Astrocyte (in vitro differentiated cells and primary cell): Measurements from ENCODE around the gene FAM219B. TPM values are rescaled to one million over a fixed set of nuclear protein-coding genes. Genes with fewer than 3 reads are reported as not detected.

ENCODE experiments used
- DNase-seq: peaks from one replicate; pipeline ENCODE4 v3.0.0-alpha.2; 2010; ENCODE audit warnings: low read depth
- FAIRE-seq: peaks from 2 replicates; lab custom pipeline; 2011; peaks lifted over from hg19 to GRCh38; lab: Jason Lieb, UNC
- H2AFZ ChIP-seq: 2 replicates; pipeline ENCODE4 v1.6.0; 2012; ENCODE audit warnings: low read depth, low read length, inconsistent platforms
- H3K27ac ChIP-seq: 2 replicates; pipeline ENCODE4 v1.5.1; 2011; ENCODE audit warnings: low read depth, low read length, inconsistent platforms
- H3K27me3 ChIP-seq: 2 replicates; pipeline ENCODE4 v1.6.0; 2011; ENCODE audit warnings: low read length, inconsistent platforms; ENCODE audit not compliant: insufficient read depth
- H3K36me3 ChIP-seq: 2 replicates; pipeline ENCODE4 v1.5.1; 2011; ENCODE audit warnings: low read length, inconsistent platforms; ENCODE audit not compliant: insufficient read depth
- H3K4me1 ChIP-seq: 2 replicates; pipeline ENCODE4 v1.5.1; 2011; ENCODE audit warnings: low read length, inconsistent platforms; ENCODE audit not compliant: insufficient read depth
- H3K4me2 ChIP-seq: 2 replicates; pipeline ENCODE4 v1.6.0; 2012; ENCODE audit warnings: low read length, inconsistent platforms
- H3K4me3 ChIP-seq: 2 replicates; pipeline ENCODE4 v1.5.1; 2011; ENCODE audit warnings: low read depth, mild to moderate bottlenecking, low read length, inconsistent platforms; ENCODE audit not compliant: insufficient read depth
- H3K79me2 ChIP-seq: 2 replicates; pipeline ENCODE4 v1.6.0; 2012; ENCODE audit warnings: mild to moderate bottlenecking, low read length, inconsistent platforms; ENCODE audit not compliant: insufficient read depth
- H3K9ac ChIP-seq: 2 replicates; pipeline ENCODE4 v1.6.0; 2012; ENCODE audit warnings: mild to moderate bottlenecking, low read length, inconsistent platforms
- H3K9me3 ChIP-seq: 2 replicates; pipeline ENCODE4 v1.5.1; 2012; ENCODE audit warnings: low read depth, mild to moderate bottlenecking, low read length, inconsistent platforms; ENCODE audit not compliant: insufficient read depth
- H4K20me1 ChIP-seq: 2 replicates; pipeline ENCODE4 v1.6.0; 2012; ENCODE audit warnings: low read length, inconsistent platforms; ENCODE audit not compliant: insufficient read depth
- H3K27ac Mint-ChIP-seq: one replicate; pipeline ENCODE4 v1.8.0; 2021; ENCODE audit warnings: mild to moderate bottlenecking, mixed read lengths; ENCODE audit not compliant: unreplicated experiment
- H3K27me3 Mint-ChIP-seq: one replicate; pipeline ENCODE4 v1.8.0; 2021; ENCODE audit warnings: low read depth, mixed read lengths; ENCODE audit not compliant: unreplicated experiment
- H3K36me3 Mint-ChIP-seq: one replicate; pipeline ENCODE4 v1.8.0; 2021; ENCODE audit warnings: low read depth, mixed read lengths; ENCODE audit not compliant: unreplicated experiment
- H3K4me1 Mint-ChIP-seq: one replicate; pipeline ENCODE4 v1.8.0; 2021; ENCODE audit warnings: low read depth, mixed read lengths; ENCODE audit not compliant: unreplicated experiment
- H3K4me3 Mint-ChIP-seq: one replicate; pipeline ENCODE4 v1.8.0; 2021; ENCODE audit warnings: mild to moderate bottlenecking, moderate library complexity, mixed read lengths; ENCODE audit not compliant: unreplicated experiment
- H3K9me3 Mint-ChIP-seq: one replicate; pipeline ENCODE4 v1.8.0; 2021; ENCODE audit warnings: mild to moderate bottlenecking, mixed read lengths; ENCODE audit not compliant: unreplicated experiment
- CTCF ChIP-seq: IDR thresholded peaks from 2 replicates; pipeline ENCODE4 v1.5.1; 2011; ENCODE audit warnings: low read depth, mild to moderate bottlenecking, inconsistent platforms, low read length, moderate library complexity; ENCODE audit not compliant: insufficient read depth
- EZH2 ChIP-seq: IDR thresholded peaks from 2 replicates; pipeline ENCODE4 v1.6.1; 2012; ENCODE audit warnings: mild to moderate bottlenecking, low read length, inconsistent platforms; ENCODE audit not compliant: insufficient read depth
- total RNA-seq: library from RNA; stranded (reverse); gene quantifications from 2 replicates; pipeline ENCODE4 v1.2.1, GENCODE V29; 2021

Gene FAM219B
- total RNA-seq, 1 donor from 2014 or later: 97.1 TPM

GRCh38 chr15:74891469-74891868 lies 15.2 kb downstream of the FAM219B start:
- H3K4me2 ChIP-seq: no peak overlapping the region
- no peak overlapping the region for H2AFZ ChIP-seq
- peaks cover 16% of the 10 kb centered on the region for H3K4me1 ChIP-seq
- peaks cover 9% of the 10 kb centered on the region for H3K36me3 Mint-ChIP-seq
- no peak overlapping the region for H3K27ac ChIP-seq
- H3K9me3 Mint-ChIP-seq: no peaks in the 10 kb centered on the region
- no peak overlapping the region for H3K27ac Mint-ChIP-seq
- H3K27me3 ChIP-seq: no peaks in the 10 kb centered on the region
- peaks cover 5% of the 10 kb centered on the region for H3K36me3 ChIP-seq
- H3K4me3 Mint-ChIP-seq: peak overlapping the region; percentile 86
- H3K4me1 Mint-ChIP-seq: peaks cover 15% of the 10 kb centered on the region
- no peaks in the 10 kb centered on the region for H4K20me1 ChIP-seq
- H3K9ac ChIP-seq: no peak overlapping the region
- TF ChIP-seq CTCF (no peak), EZH2 (no peak)
- DNase-seq (no peak), FAIRE-seq (no peak)
- H3K9me3 ChIP-seq: no peaks in the 10 kb centered on the region
- H3K4me3 ChIP-seq: no peak overlapping the region
- peaks cover 10% of the 10 kb centered on the region for H3K79me2 ChIP-seq
- no peaks in the 10 kb centered on the region for H3K27me3 Mint-ChIP-seq

GRCh38 chr15:74890665-74890960 lies 16.0 kb downstream of the FAM219B start:
- Histone ChIP-seq H2AFZ (peak overlapping the region; percentile 97), H4K20me1 (no peaks in the 10 kb centered on the region), H3K9me3 (no peaks in the 10 kb centered on the region), H3K36me3 (peaks cover 3% of the 10 kb centered on the region), H3K4me1 (peaks cover 16% of the 10 kb centered on the region), H3K4me3 (peak overlapping the region; percentile 85), H3K9ac (peak overlapping the region; percentile 92), H3K79me2 (peaks cover 10% of the 10 kb centered on the region), H3K27ac (no peak overlapping the region), H3K4me2 (peak overlapping the region; percentile 93), H3K27me3 (no peaks in the 10 kb centered on the region)
- Mint-ChIP-seq H3K9me3 (no peaks in the 10 kb centered on the region), H3K4me3 (peak overlapping the region; percentile 86), H3K27me3 (no peaks in the 10 kb centered on the region), H3K27ac (peak overlapping the region; percentile 29), H3K36me3 (peaks cover 9% of the 10 kb centered on the region), H3K4me1 (peaks cover 15% of the 10 kb centered on the region)
- FAIRE-seq: no peak
- no peak for DNase-seq
- TF ChIP-seq EZH2 (no peak), CTCF (no peak)

- no peak for TF ChIP-seq CTCF
- TF ChIP-seq EZH2: no peak
- peaks cover 10% of the 10 kb centered on the region for H3K79me2 ChIP-seq
- H3K4me3 ChIP-seq: peak within 1 kb of the TSS; percentile 85
- Mint-ChIP-seq H3K27ac (peak within 1 kb of the TSS; percentile 29), H3K4me3 (peak within 1 kb of the TSS; percentile 86), H3K9me3 (no peaks in the 10 kb centered on the region), H3K36me3 (peaks cover 8% of the 10 kb centered on the region), H3K27me3 (no peaks in the 10 kb centered on the region), H3K4me1 (peaks cover 15% of the 10 kb centered on the region)
- H4K20me1 ChIP-seq: no peaks in the 10 kb centered on the region
- peaks cover 18% of the 10 kb centered on the region for H3K4me1 ChIP-seq
- H3K9me3 ChIP-seq: no peaks in the 10 kb centered on the region
- no peaks in the 10 kb centered on the region for H3K27me3 ChIP-seq
- DNase-seq (peak; percentile 61), FAIRE-seq (no peak)
- peak within 1 kb of the TSS; percentile 65 for H3K27ac ChIP-seq
- peak within 1 kb of the TSS; percentile 92 for H3K9ac ChIP-seq
- H2AFZ ChIP-seq: peak within 1 kb of the TSS; percentile 97
- H3K4me2 ChIP-seq: peak within 1 kb of the TSS; percentile 93
- peaks cover 3% of the 10 kb centered on the region for H3K36me3 ChIP-seq
These were observed 16.6 kb downstream of the FAM219B start, which contains the start of gene MPI for GRCh38 chr15:74889883-74890664. MPI (plus strand) TSS chr15:74890042; CDS start chr15:74890074, 32 bp downstream.
